H54 (cell line): Measurements from ENCODE around the gene DNAH5.
A peak's percentile ranks its signal among the peaks of the same experiment; 100 is the strongest.
"Not testable (repeated sequence)": the region's sequence is repeated elsewhere in the genome, so short reads cannot be mapped to it uniquely, and the experiment has no call there.

Source experiments
- DNase-seq: peaks from one replicate; pipeline ENCODE4 v3.0.0; 2011; ENCODE audit warnings: low spot score, mixed read lengths; ENCODE audit not compliant: insufficient read length
- FAIRE-seq: peaks from 3 replicates; lab custom pipeline; 2011; peaks lifted over from hg19 to GRCh38; lab: Jason Lieb, UNC
- POLR2A ChIP-seq: IDR thresholded peaks from 2 replicates; pipeline ENCODE4 v1.6.1; 2011; ENCODE audit warnings: low read depth, mild to moderate bottlenecking, low read length

DNAH5 gene

GRCh38 chr5:13830536-13830935 lies 114.0 kb downstream of the DNAH5 start:
- TF ChIP-seq POLR2A: no peak
- FAIRE-seq (no peak), DNase-seq (no peak)

- FAIRE-seq (no peak), DNase-seq (no peak)
- TF ChIP-seq POLR2A: no peak
Observed at GRCh38 chr5:13821366-13821765, 123.1 kb downstream of the DNAH5 start.

- no peak for TF ChIP-seq POLR2A
- DNase-seq (no peak), FAIRE-seq (no peak)
Observed at GRCh38 chr5:13816126-13816525, 128.4 kb downstream of the DNAH5 start.

- no peak for DNase-seq
- peak; percentile 53 for FAIRE-seq
Observed at GRCh38 chr5:13814301-13814700, 130.2 kb downstream of the DNAH5 start.

GRCh38 chr5:13809921-13810320 lies 134.6 kb downstream of the DNAH5 start:
- TF ChIP-seq POLR2A: no peak
- DNase-seq (no peak), FAIRE-seq (no peak)

More at GRCh38 chr5:13814301-13814700, 130.2 kb downstream of the DNAH5 start:
- no peak for TF ChIP-seq POLR2A

- no peak for TF ChIP-seq POLR2A
- DNase-seq (no peak), FAIRE-seq (no peak)
Observed at GRCh38 chr5:13804336-13804735, 140.2 kb downstream of the DNAH5 start.

GRCh38 chr5:13798569-13798968 lies 145.9 kb downstream of the DNAH5 start:
- FAIRE-seq, DNase-seq: not testable (repeated sequence)

- no peak for TF ChIP-seq POLR2A
- DNase-seq (no peak), FAIRE-seq (no peak)
Observed at GRCh38 chr5:13785781-13786415, 158.6 kb downstream of the DNAH5 start.

- no peak for DNase-seq
- no peak for FAIRE-seq
- TF ChIP-seq POLR2A: no peak
Observed at GRCh38 chr5:13783726-13784125, 160.8 kb downstream of the DNAH5 start.

GRCh38 chr5:13780081-13780480 lies 164.4 kb downstream of the DNAH5 start:
- DNase-seq (no peak), FAIRE-seq (no peak)
- no peak for TF ChIP-seq POLR2A

GRCh38 chr5:13773649-13774048 lies 170.8 kb downstream of the DNAH5 start:
- TF ChIP-seq POLR2A: no peak
- DNase-seq (no peak), FAIRE-seq (no peak)

GRCh38 chr5:13771011-13771571 lies 173.4 kb downstream of the DNAH5 start:
- no peak for TF ChIP-seq POLR2A
- no peak for DNase-seq
- no peak for FAIRE-seq

- DNase-seq (no peak), FAIRE-seq (no peak)
- TF ChIP-seq POLR2A: no peak
Observed at GRCh38 chr5:13766236-13766635, 178.3 kb downstream of the DNAH5 start.

GRCh38 chr5:13763719-13764118 lies 180.8 kb downstream of the DNAH5 start:
- no peak for FAIRE-seq
- no peak for TF ChIP-seq POLR2A
- no peak for DNase-seq

- no peak for FAIRE-seq
- no peak for TF ChIP-seq POLR2A
- DNase-seq: no peak
Observed at GRCh38 chr5:13749766-13750165, 194.7 kb downstream of the DNAH5 start.

- DNase-seq (no peak), FAIRE-seq (peak; percentile 27)
- no peak for TF ChIP-seq POLR2A
Observed at GRCh38 chr5:13746026-13746425, 198.5 kb downstream of the DNAH5 start.
